ENCODE results near the gene GRAMD1A.

Gene GRAMD1A

GRCh38 chr19:35040826-35041547, 40.9 kb downstream of the GRAMD1A start:
- H3K4me3 ChIP-seq (ENCODE audit: severe bottlenecking): no peak overlapping the region

GRCh38 chr19:35041548-35042055, 41.5 kb downstream of the GRAMD1A start, which contains the start of gene HPN:
Gene HPN (plus strand): TSS chr19:35041721. CDS start chr19:35042507, 786 bp downstream.
- ATAC-seq (ENCODE audit: low read depth) (no peak), DNase-seq (ENCODE audit: low spot score) (peak; percentile 47)
- Histone ChIP-seq H3K4me3 (ENCODE audit: severe bottlenecking) (no peak within 1 kb of the TSS), H3K4me1 (ENCODE audit: insufficient read depth, poor library complexity, severe bottlenecking) (no peaks in the 10 kb centered on the region), H3K27ac (ENCODE audit: poor library complexity, severe bottlenecking) (no peak within 1 kb of the TSS), H3K36me3 (ENCODE audit: low read depth) (no peaks in the 10 kb centered on the region), H3K9me3 (ENCODE audit: severe bottlenecking) (no peaks in the 10 kb centered on the region), H3K27me3 (ENCODE audit: insufficient read depth, poor library complexity, severe bottlenecking) (no peaks in the 10 kb centered on the region)
- TF ChIP-seq CTCF (IDR thresholded peaks at IDR 0.05; ENCODE audit: poor library complexity, severe bottlenecking): no peak

More at GRCh38 chr19:35040826-35041547, 40.9 kb downstream of the GRAMD1A start:
- Histone ChIP-seq H3K27ac (ENCODE audit: poor library complexity, severe bottlenecking) (no peak overlapping the region), H3K36me3 (ENCODE audit: low read depth) (no peaks in the 10 kb centered on the region), H3K9me3 (ENCODE audit: severe bottlenecking) (no peaks in the 10 kb centered on the region), H3K4me1 (ENCODE audit: insufficient read depth, poor library complexity, severe bottlenecking) (no peaks in the 10 kb centered on the region), H3K27me3 (ENCODE audit: insufficient read depth, poor library complexity, severe bottlenecking) (no peaks in the 10 kb centered on the region)
- ATAC-seq (ENCODE audit: low read depth) (no peak), DNase-seq (ENCODE audit: low spot score) (peak; percentile 52)
- no peak for TF ChIP-seq CTCF (IDR thresholded peaks at IDR 0.05; ENCODE audit: poor library complexity, severe bottlenecking)

GRCh38 chr19:35042056-35042730, 42.1 kb downstream of the GRAMD1A start:
- TF ChIP-seq CTCF (IDR thresholded peaks at IDR 0.05; ENCODE audit: poor library complexity, severe bottlenecking): no peak
- H3K4me1 ChIP-seq (ENCODE audit: insufficient read depth, poor library complexity, severe bottlenecking): no peaks in the 10 kb centered on the region

DNA sequence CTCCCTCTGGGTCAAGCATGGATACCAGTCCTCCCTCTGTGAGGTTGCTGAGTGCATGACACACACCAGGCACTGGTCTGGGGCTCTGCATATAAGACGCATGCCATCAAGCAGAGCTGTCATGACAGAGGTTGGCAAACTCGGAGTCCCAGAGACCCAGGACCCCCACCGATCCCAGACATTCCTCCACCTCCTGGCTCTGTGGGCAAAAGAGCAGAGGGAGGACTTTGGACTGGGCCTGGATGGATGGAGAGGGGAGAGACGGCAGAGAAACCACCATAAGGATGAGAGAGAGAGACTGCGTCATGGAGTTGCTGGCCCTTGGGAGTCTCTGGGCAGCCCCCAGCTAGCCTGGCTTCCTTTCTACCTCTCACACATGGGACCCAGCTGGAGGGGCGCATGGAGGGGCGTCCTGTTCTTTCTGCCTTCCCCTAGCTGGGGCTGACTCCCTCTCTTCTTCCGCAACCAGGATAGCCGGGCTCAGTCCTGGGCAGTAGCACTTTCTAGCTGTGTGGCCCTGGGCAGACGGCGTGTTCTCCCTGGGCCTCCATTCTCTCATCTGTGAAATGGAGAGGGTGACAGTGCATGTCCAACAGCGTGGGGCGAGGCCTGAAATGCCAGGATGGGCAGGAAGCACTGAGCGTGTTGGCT, 43.0 kb downstream of the GRAMD1A start:
- H3K27ac ChIP-seq (ENCODE audit: poor library complexity, severe bottlenecking): no peak overlapping the region
- no peaks in the 10 kb centered on the region for H3K4me1 ChIP-seq (ENCODE audit: insufficient read depth, poor library complexity, severe bottlenecking)
- no peak for TF ChIP-seq CTCF (IDR thresholded peaks at IDR 0.05; ENCODE audit: poor library complexity, severe bottlenecking)

More at GRCh38 chr19:35042056-35042730, 42.1 kb downstream of the GRAMD1A start:
- no peak overlapping the region for H3K27ac ChIP-seq (ENCODE audit: poor library complexity, severe bottlenecking)
- H3K36me3 ChIP-seq (ENCODE audit: low read depth): no peaks in the 10 kb centered on the region
- DNase-seq (ENCODE audit: low spot score): no peak
- no peak for ATAC-seq (ENCODE audit: low read depth)
- no peaks in the 10 kb centered on the region for H3K9me3 ChIP-seq (ENCODE audit: severe bottlenecking)
- H3K27me3 ChIP-seq (ENCODE audit: insufficient read depth, poor library complexity, severe bottlenecking): no peaks in the 10 kb centered on the region
- no peak overlapping the region for H3K4me3 ChIP-seq (ENCODE audit: severe bottlenecking)

More for the DNA sequence above, 43.0 kb downstream of the GRAMD1A start:
- H3K4me3 ChIP-seq (ENCODE audit: severe bottlenecking): no peak overlapping the region
- H3K27me3 ChIP-seq (ENCODE audit: insufficient read depth, poor library complexity, severe bottlenecking): no peaks in the 10 kb centered on the region
- no peak for DNase-seq (ENCODE audit: low spot score)
- ATAC-seq (ENCODE audit: low read depth): no peak
- H3K36me3 ChIP-seq (ENCODE audit: low read depth): no peaks in the 10 kb centered on the region
- no peaks in the 10 kb centered on the region for H3K9me3 ChIP-seq (ENCODE audit: severe bottlenecking)

Data from RWPE2 (cell line).